Esophagus muscularis mucosa (tissue), 4 donors: ENCODE data around the gene MSANTD2. TPM values are rescaled to one million over a fixed set of nuclear protein-coding genes. Genes with fewer than 3 reads are reported as not detected.

Experiments used
- DNase-seq: peaks from one replicate; pipeline ENCODE4 v3.0.0-alpha.2; 2017; ENCODE audit errors: extremely low spot score
- H3K27ac ChIP-seq, 4 donors: fragments of 200-600 bp; sonication (generic); replicated peaks in 1 of 4; 1 replicate in 3 of 4; 2 replicates in 1 of 4; pipeline ENCODE4 v1.5.1; 2016 to 2019; ENCODE audit warnings: mild to moderate bottlenecking in 1 of 4
- H3K27me3 ChIP-seq, 4 donors: fragments of 200-600 bp; sonication (generic); one replicate each; pipeline versions ENCODE4 v1.5.1 to v1.6.0; 2016 to 2019
- H3K36me3 ChIP-seq, 4 donors: fragments of 200-600 bp; sonication (generic); one replicate each; pipeline ENCODE4 v1.5.1; 2016 to 2019
- H3K4me1 ChIP-seq, 4 donors: fragments of 200-600 bp; sonication (generic); one replicate each; pipeline ENCODE4 v1.5.1; 2016 to 2019
- H3K4me3 ChIP-seq, 4 donors: fragments of 200-600 bp; sonication (generic); 1 replicate in 2 of 4; 2 replicates in 2 of 4; pipeline ENCODE4 v1.5.1; 2016 to 2019; ENCODE audit warnings: mild to moderate bottlenecking in 4 of 4, moderate library complexity in 1 of 4
- H3K9me3 ChIP-seq, 4 donors: fragments of 200-600 bp; sonication (generic); 1 replicate in 3 of 4; 2 replicates in 1 of 4; pipeline ENCODE4 v1.5.1; 2016 to 2019
- CTCF ChIP-seq, 3 experiments: fragments of 200-600 bp in 2 of 3; fragments of 450-650 bp in 1 of 3; sonication (generic) in 2 of 3; IDR thresholded peaks; one replicate each; pipeline ENCODE4 v1.5.1; 2017 to 2019; ENCODE audit warnings: antibody characterized with exemption in 3 of 3, mild to moderate bottlenecking in 2 of 3, moderate library complexity in 1 of 3
- EP300 ChIP-seq: sonication (generic); formaldehyde crosslinking; IDR thresholded peaks from one replicate; pipeline ENCODE4 v1.6.1; 2017; ENCODE audit warnings: antibody characterized with exemption
- POLR2A ChIP-seq: fragments of 450-650 bp; IDR thresholded peaks from one replicate; pipeline ENCODE4 v1.6.1; 2017; ENCODE audit warnings: antibody characterized with exemption, moderate library complexity, mild to moderate bottlenecking, low read depth
- POLR2AphosphoS5 ChIP-seq, 2 donors: sonication (generic); formaldehyde crosslinking; IDR thresholded peaks; one replicate each; pipeline ENCODE4 v1.6.1; 2017; ENCODE audit warnings: antibody characterized with exemption in 2 of 2
- WGBS: methylation state at CpG from one replicate; pipeline ENCODE4 v1.1.5; 2018; 5-methylcytosine and 5-hydroxymethylcytosine counted together
- intact Hi-C: fragments of 100-400 bp; cut with DNase I; formaldehyde crosslinking; loops from one replicate; pipeline ENCODE4 v1.15.1; 2023
- total RNA-seq, 4 donors: library from RNA; depleted of rRNA; stranded (reverse); fragments of >200 nt; gene quantifications; one replicate each; pipeline versions ENCODE4 v1.1.0 to v1.2.1, GENCODE V29; 2016

Gene MSANTD2
- total RNA-seq, 4 donors from 2014 or later = 9.6 to 14.0 (median 12.1) TPM

DNA sequence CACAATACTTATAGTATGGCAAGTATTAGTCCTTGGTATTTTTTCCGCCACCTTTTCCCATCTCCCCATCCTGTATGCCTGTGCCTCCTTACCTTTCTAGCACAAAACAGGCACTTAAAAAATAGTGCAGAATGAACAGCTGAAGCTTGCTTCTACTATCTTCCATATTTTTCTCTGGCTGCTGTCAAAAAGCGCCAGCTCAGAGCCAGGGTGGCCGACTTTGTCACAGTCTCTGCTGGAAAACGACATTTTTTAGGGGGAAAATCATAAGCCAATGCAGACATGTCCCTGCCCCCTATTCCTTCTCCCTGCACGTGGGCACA is 38.6 kb upstream of the MSANTD2 start:
- Histone ChIP-seq H3K9me3 (no peaks in the 10 kb centered on the region), H3K27me3 (peaks cover 15 to 61% (median 51%) of the 10 kb centered on the region in 4 donors), H3K36me3 (no peaks in the 10 kb centered on the region), H3K4me3 (peak overlapping the region in 3 of 4 donors; percentile 45 to 52 (median 47)), H3K4me1 (peaks cover 22 to 37% (median 32%) of the 10 kb centered on the region in 4 donors), H3K27ac (no peak overlapping the region)
- DNase-seq = no peak
- whole genome bisulfite sequencing = 42% methylated on average over 5 of the region's 5 CpGs
- TF ChIP-seq CTCF (IDR thresholded peaks at IDR 0.05) = no peak
- no peak for TF ChIP-seq POLR2AphosphoS5 (IDR thresholded peaks at IDR 0.05)
- no peak for TF ChIP-seq POLR2A
- TF ChIP-seq EP300 = no peak
- intact Hi-C loops = loop anchor here (5.0 kb wide), 2 partner anchors 36 to 76 kb away; partner anchors contain the start of genes ESAM and MSANTD2

DNA sequence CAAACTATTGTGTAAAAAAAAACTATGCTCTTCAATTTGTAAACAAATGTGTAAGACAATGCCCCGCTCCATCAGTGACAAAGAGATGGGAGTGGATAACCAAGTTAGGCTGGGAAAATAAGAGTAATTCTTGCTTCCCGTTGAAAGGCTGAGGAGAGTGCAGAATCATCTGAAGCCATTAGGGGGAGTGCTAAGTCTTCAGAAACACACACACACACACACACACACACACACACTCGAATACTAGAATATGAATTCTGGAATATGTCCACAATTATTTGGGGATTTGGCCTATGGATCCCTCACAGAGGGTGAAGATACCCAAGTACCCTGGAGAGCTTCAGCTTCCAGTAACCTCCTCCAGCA is 37.3 kb upstream of the MSANTD2 start:
- 23% methylated on average over 3 of the region's 3 CpGs for WGBS
- Histone ChIP-seq H3K4me3 (no peak overlapping the region), H3K27me3 (peaks cover 15 to 60% (median 39%) of the 10 kb centered on the region in 4 donors), H3K9me3 (no peaks in the 10 kb centered on the region), H3K27ac (peak overlapping the region in 1 of 4 donors; percentile 68), H3K4me1 (peaks cover 15 to 28% (median 24%) of the 10 kb centered on the region in 4 donors), H3K36me3 (no peaks in the 10 kb centered on the region)
- TF ChIP-seq POLR2A (no peak), CTCF (IDR thresholded peaks at IDR 0.05) (no peak), POLR2AphosphoS5 (IDR thresholded peaks at IDR 0.05) (no peak), EP300 (no peak)
- no peak for DNase-seq
- intact Hi-C loops = loop anchor here (2.0 to 5.0 kb wide), 3 partner anchors 35 to 169 kb away; partner anchors contain the start of genes ESAM and MSANTD2

DNA sequence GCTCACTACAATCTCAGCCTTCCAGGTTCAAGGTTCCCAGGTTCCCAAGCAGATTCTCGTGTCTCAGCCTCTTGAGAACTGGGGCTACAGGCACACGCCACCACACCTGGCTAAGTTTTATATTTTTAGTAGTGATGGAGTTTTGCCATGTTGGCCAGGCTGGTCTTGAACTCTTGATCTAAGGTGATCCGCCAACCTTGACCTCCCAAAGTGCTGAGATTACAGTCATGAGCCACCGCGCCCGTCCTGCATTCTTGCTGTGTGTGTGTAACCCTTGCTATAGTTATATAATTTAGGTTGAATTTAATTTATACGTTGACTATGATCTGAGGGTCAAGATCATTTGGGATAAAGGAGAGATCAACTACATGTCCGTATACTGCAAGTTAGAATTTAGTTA is 35.7 kb upstream of the MSANTD2 start:
- Histone ChIP-seq H3K4me3 (peak overlapping the region in 3 of 4 donors; percentile 37 to 56 (median 46)), H3K36me3 (no peaks in the 10 kb centered on the region), H3K27me3 (peaks cover 15 to 52% (median 28%) of the 10 kb centered on the region in 4 donors), H3K27ac (peak overlapping the region in 2 of 4 donors; percentile 68 to 75), H3K9me3 (no peaks in the 10 kb centered on the region), H3K4me1 (peaks cover 15 to 28% (median 24%) of the 10 kb centered on the region in 4 donors)
- TF ChIP-seq POLR2A (no peak), EP300 (no peak), POLR2AphosphoS5 (IDR thresholded peaks at IDR 0.05) (no peak), CTCF (IDR thresholded peaks at IDR 0.05) (no peak)
- intact Hi-C loops = loop anchor here (2.0 to 5.0 kb wide), 3 partner anchors 34 to 167 kb away; partner anchors contain the start of genes ESAM and MSANTD2
- WGBS = 91% methylated on average over 8 of the region's 8 CpGs
- DNase-seq = no peak

DNA sequence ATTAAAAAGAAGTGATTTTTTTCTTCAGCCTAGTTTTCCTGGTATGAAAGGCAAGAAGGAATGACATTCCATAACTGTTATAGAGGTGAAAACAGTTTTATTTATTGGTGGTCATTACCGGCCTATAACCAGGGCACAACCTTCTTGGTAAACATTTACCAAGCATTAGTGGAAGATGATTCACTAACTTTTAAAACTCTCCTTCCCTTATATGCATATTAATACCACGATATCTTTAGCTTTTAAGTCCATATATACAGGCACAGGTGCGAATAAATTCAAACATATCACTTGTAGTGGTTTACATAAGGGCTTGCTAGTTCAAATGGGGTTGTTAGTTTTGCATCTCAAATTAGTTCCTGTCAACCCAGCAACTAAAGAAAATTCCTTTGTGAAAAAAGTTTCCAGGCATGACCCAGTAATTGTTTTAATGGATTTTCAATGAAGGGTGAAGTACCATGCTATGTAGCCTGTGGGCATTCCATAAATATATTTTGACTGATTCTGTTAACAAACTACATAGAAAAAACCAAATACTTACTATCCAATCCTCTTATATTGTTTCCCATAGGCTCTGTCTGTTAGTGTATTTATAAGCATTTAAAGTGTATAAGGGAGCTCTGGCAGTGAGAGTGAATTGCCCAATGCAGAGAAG is 34.4 kb upstream of the MSANTD2 start:
- TF ChIP-seq POLR2A (no peak), POLR2AphosphoS5 (IDR thresholded peaks at IDR 0.05) (no peak), EP300 (no peak), CTCF (IDR thresholded peaks at IDR 0.05) (no peak)
- Histone ChIP-seq H3K36me3 (no peaks in the 10 kb centered on the region), H3K27ac (no peak overlapping the region), H3K27me3 (peaks cover 9 to 39% (median 16%) of the 10 kb centered on the region in 4 donors), H3K4me3 (no peak overlapping the region), H3K4me1 (peaks cover 12 to 23% (median 18%) of the 10 kb centered on the region in 4 donors), H3K9me3 (no peaks in the 10 kb centered on the region)
- intact Hi-C loops = loop anchor here (5.0 kb wide), 2 partner anchors 32 to 72 kb away; partner anchors contain the start of genes ESAM and MSANTD2
- WGBS = 88% methylated on average over 3 of the region's 3 CpGs
- DNase-seq = no peak
